HepG2 (cell line): ENCODE results near the gene MGARP. TPM values are rescaled to one million over a fixed set of nuclear protein-coding genes. Genes with fewer than 3 reads are reported as not detected.

Source experiments
- ESRRA ChIP-seq: sonication (generic); formaldehyde crosslinking; IDR thresholded peaks from 2 replicates; pipeline ENCODE4 v1.5.1; 2020; ENCODE audit warnings: mild to moderate bottlenecking, low read depth, missing genetic modification reagents
- GLI4 ChIP-seq: sonication (generic); formaldehyde crosslinking; IDR thresholded peaks from 2 replicates; pipeline ENCODE4 v1.5.1; 2020; ENCODE audit warnings: missing genetic modification reagents, mild to moderate bottlenecking, moderate library complexity, borderline replicate concordance
- KAT7 ChIP-seq: IDR thresholded peaks from 2 replicates; pipeline ENCODE4 v1.6.1; 2018; ENCODE audit warnings: borderline replicate concordance, missing compliant biosample characterization
- KDM5B ChIP-seq: sonication (generic); formaldehyde crosslinking; IDR thresholded peaks from 2 replicates; pipeline ENCODE4 v1.4.0; 2020; ENCODE audit warnings: missing genetic modification reagents, mild to moderate bottlenecking, borderline replicate concordance
- MTF2 ChIP-seq: sonication (generic); formaldehyde crosslinking; IDR thresholded peaks from 2 replicates; pipeline ENCODE4 v1.5.0; 2020; ENCODE audit warnings: missing genetic modification reagents, borderline replicate concordance
- NKX3-1 ChIP-seq: sonication (generic); formaldehyde crosslinking; IDR thresholded peaks from 2 replicates; pipeline ENCODE4 v1.5.0; 2020; ENCODE audit warnings: missing genetic modification reagents
- NR2F2 ChIP-seq: IDR thresholded peaks from 2 replicates; pipeline ENCODE4 v1.6.1; 2012; ENCODE audit warnings: low read depth, inconsistent platforms, borderline replicate concordance
- NR3C1 ChIP-seq: sonication (generic); formaldehyde crosslinking; IDR thresholded peaks from 2 replicates; pipeline ENCODE4 v1.4.0; 2020; ENCODE audit warnings: missing genetic modification reagents
- SRY ChIP-seq: sonication (generic); formaldehyde crosslinking; IDR thresholded peaks from 2 replicates; pipeline ENCODE4 v1.8.0; 2022; ENCODE audit warnings: mild to moderate bottlenecking, missing genetic modification reagents
- ZNF124 ChIP-seq: sonication (generic); formaldehyde crosslinking; IDR thresholded peaks from 2 replicates; pipeline ENCODE4 v1.4.0; 2020; ENCODE audit warnings: missing genetic modification reagents
- ZNF883 ChIP-seq: sonication (generic); formaldehyde crosslinking; IDR thresholded peaks from 2 replicates; pipeline ENCODE4 v1.5.1; 2020; ENCODE audit warnings: mild to moderate bottlenecking, missing genetic modification reagents; ENCODE audit errors: not compliant biosample characterization
- ZSCAN9 ChIP-seq: IDR thresholded peaks from 2 replicates; pipeline ENCODE4 v1.6.1; 2016; ENCODE audit warnings: borderline replicate concordance
- polyA plus RNA-seq, 8 experiments: library from polyadenylated mRNA; depleted of rRNA in 3 of 8; stranded (reverse) in 7 of 8; unstranded in 1 of 8; fragments of >200 nt; fragmentation: Illumina TruSeq in 4 of 8; extraction: Trizol in 4 of 8; gene quantifications; 2 replicates each; pipeline versions ENCODE4 v1.2.1 to v1.2.3, GENCODE V29; 2011 to 2016; ENCODE audit warnings: low read depth in 4 of 8, missing spikeins in 1 of 8, mixed read lengths in 1 of 8; ENCODE audit not compliant: insufficient read depth in 1 of 8
- total RNA-seq, 5 experiments: library from RNA; depleted of rRNA; stranded (reverse); fragments of >200 nt; fragmentation: Illumina TruSeq; extraction: Trizol; gene quantifications; 2 replicates each; pipeline ENCODE4 v1.2.3, GENCODE V29; 2016; ENCODE audit warnings: low read depth in 1 of 5
- TF ChIP-seq, protein P1 (sequence below): sonication (generic); formaldehyde crosslinking; IDR thresholded peaks from 2 replicates; pipeline ENCODE4 v1.4.0; 2020; ENCODE audit warnings: missing genetic modification reagents
- TF ChIP-seq, protein P2 (sequence below), 2 experiments: sonication (generic) in 1 of 2; formaldehyde crosslinking in 1 of 2; IDR thresholded peaks; 2 replicates each; pipeline versions ENCODE4 v1.6.1 to v1.9.0; 2014 to 2022; ENCODE audit warnings: antibody characterized with exemption in 1 of 2, borderline replicate concordance in 1 of 2, inconsistent platforms in 1 of 2, low read depth in 1 of 2, missing genetic modification reagents in 1 of 2

MGARP gene
- total and polyA plus RNA-seq, 2 of the 13 experiments (the other 11 are each of a cell fraction or from before 2014, with no cell fraction given): 0.11 to 0.13 TPM

DNA sequence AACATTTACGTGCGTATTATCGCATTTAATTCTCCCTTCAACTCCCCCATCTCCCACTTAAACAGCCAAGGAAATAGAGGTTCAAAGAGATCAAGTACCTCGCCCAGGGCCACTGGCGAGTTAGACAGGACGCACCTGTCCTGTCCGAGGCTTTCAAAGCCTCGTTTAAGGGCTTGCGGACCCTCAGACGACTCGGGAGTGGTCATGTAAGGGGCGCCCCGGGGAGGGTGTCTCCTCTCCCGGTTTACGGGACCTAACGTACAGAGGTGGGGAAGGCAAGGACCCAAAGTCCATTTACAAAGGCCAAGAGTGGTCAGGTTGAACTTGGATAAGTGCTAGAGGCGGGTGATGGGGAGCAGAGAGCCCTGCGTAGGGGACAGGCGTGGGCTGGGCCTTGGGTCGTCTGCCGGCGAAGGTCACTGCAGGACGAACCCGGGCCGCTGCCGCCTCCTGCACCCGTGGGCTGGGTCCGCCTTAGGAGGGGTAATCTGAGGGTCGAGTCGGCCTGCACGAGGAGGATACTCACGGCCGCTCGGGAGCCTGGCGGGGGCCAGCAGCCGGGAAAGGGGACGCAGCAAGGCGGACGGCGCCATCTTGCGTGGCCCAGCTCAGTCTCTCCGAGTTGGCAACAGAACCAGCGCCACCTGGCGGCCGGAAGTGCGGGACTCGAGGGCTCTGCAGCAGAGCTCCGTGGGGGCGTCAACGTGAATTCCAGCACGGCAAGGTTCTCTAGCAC lies 15.3 kb upstream of the MGARP start (continued):
- TF ChIP-seq GLI4 (CRISPR knock-in tag) (0 out of 2 replicates have a peak, but pooled peaks have one; percentile 66), ZNF124 (peak; percentile 14; the same call in 1 of the 2 replicates), ZNF883 (CRISPR knock-in tag) (peak; percentile 84), ZSCAN9 (CRISPR knock-in tag) (0 out of 2 replicates have a peak, but pooled peaks have one; percentile 44), NR3C1 (CRISPR knock-in tag) (no peak), KDM5B (CRISPR knock-in tag) (peak; percentile 94; the same call in 1 of the 2 replicates), ESRRA (CRISPR knock-in tag) (peak; percentile 89), SRY (CRISPR knock-in tag) (peak; percentile 58), NR2F2 (no peak; the same call in 1 of the 2 replicates), MTF2 (CRISPR knock-in tag) (no peak; the same call in 1 of the 2 replicates), NKX3-1 (CRISPR knock-in tag) (peak; percentile 92), KAT7 (CRISPR knock-in tag) (peak; percentile 82)
- TF ChIP-seq, protein P1, sequence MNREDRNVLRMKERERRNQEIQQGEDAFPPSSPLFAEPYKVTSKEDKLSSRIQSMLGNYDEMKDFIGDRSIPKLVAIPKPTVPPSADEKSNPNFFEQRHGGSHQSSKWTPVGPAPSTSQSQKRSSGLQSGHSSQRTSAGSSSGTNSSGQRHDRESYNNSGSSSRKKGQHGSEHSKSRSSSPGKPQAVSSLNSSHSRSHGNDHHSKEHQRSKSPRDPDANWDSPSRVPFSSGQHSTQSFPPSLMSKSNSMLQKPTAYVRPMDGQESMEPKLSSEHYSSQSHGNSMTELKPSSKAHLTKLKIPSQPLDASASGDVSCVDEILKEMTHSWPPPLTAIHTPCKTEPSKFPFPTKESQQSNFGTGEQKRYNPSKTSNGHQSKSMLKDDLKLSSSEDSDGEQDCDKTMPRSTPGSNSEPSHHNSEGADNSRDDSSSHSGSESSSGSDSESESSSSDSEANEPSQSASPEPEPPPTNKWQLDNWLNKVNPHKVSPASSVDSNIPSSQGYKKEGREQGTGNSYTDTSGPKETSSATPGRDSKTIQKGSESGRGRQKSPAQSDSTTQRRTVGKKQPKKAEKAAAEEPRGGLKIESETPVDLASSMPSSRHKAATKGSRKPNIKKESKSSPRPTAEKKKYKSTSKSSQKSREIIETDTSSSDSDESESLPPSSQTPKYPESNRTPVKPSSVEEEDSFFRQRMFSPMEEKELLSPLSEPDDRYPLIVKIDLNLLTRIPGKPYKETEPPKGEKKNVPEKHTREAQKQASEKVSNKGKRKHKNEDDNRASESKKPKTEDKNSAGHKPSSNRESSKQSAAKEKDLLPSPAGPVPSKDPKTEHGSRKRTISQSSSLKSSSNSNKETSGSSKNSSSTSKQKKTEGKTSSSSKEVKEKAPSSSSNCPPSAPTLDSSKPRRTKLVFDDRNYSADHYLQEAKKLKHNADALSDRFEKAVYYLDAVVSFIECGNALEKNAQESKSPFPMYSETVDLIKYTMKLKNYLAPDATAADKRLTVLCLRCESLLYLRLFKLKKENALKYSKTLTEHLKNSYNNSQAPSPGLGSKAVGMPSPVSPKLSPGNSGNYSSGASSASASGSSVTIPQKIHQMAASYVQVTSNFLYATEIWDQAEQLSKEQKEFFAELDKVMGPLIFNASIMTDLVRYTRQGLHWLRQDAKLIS (CRISPR knock-in tag): peak; percentile 71; the same call in 1 of the 2 replicates
- TF ChIP-seq, protein P2, sequence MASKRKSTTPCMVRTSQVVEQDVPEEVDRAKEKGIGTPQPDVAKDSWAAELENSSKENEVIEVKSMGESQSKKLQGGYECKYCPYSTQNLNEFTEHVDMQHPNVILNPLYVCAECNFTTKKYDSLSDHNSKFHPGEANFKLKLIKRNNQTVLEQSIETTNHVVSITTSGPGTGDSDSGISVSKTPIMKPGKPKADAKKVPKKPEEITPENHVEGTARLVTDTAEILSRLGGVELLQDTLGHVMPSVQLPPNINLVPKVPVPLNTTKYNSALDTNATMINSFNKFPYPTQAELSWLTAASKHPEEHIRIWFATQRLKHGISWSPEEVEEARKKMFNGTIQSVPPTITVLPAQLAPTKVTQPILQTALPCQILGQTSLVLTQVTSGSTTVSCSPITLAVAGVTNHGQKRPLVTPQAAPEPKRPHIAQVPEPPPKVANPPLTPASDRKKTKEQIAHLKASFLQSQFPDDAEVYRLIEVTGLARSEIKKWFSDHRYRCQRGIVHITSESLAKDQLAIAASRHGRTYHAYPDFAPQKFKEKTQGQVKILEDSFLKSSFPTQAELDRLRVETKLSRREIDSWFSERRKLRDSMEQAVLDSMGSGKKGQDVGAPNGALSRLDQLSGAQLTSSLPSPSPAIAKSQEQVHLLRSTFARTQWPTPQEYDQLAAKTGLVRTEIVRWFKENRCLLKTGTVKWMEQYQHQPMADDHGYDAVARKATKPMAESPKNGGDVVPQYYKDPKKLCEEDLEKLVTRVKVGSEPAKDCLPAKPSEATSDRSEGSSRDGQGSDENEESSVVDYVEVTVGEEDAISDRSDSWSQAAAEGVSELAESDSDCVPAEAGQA (IDR thresholded peaks at IDR 0.05; ENCODE audit: low read depth): 0 out of 2 replicates have a peak, but pooled peaks have one; percentile 39
- TF ChIP-seq, protein P2 (CRISPR knock-in tag; IDR thresholded peaks at IDR 0.05; ENCODE audit: borderline replicate concordance): peak; percentile 68; the same call in 1 of the 2 replicates
